ENCODE measurements around the gene TGIF2.
"Not testable (repeated sequence)": the region's sequence is repeated elsewhere in the genome, so short reads cannot be mapped to it uniquely, and the experiment has no call there.

The TGIF2 gene

GRCh38 chr20:36620917-36621316 lies 47.5 kb downstream of the TGIF2 start:
- no peak for DNase-seq (ENCODE audit: low spot score)

GRCh38 chr20:36623444-36623843 lies 50.0 kb downstream of the TGIF2 start:
- no peak for DNase-seq (ENCODE audit: low spot score)

GRCh38 chr20:36624068-36624943 lies 50.9 kb downstream of the TGIF2 start:
- DNase-seq (ENCODE audit: low spot score) = no peak

GRCh38 chr20:36624944-36625324 lies 51.5 kb downstream of the TGIF2 start:
- DNase-seq (ENCODE audit: low spot score) = no peak

GRCh38 chr20:36628076-36628475 lies 54.7 kb downstream of the TGIF2 start:
- no peak for DNase-seq (ENCODE audit: low spot score)

GRCh38 chr20:36629719-36630681 lies 56.6 kb downstream of the TGIF2 start:
- DNase-seq (ENCODE audit: low spot score) = no peak

GRCh38 chr20:36631646-36632045 lies 58.2 kb downstream of the TGIF2 start:
- DNase-seq (ENCODE audit: low spot score) = no peak

GRCh38 chr20:36632147-36632486 lies 58.7 kb downstream of the TGIF2 start:
- no peak for DNase-seq (ENCODE audit: low spot score)

GRCh38 chr20:36632487-36633284 lies 59.3 kb downstream of the TGIF2 start:
- DNase-seq (ENCODE audit: low spot score) = no peak

GRCh38 chr20:36633285-36633772 lies 59.9 kb downstream of the TGIF2 start:
- no peak for DNase-seq (ENCODE audit: low spot score)

GRCh38 chr20:36634342-36634741 lies 60.9 kb downstream of the TGIF2 start:
- no peak for DNase-seq (ENCODE audit: low spot score)

- not testable (repeated sequence) for DNase-seq (ENCODE audit: low spot score)
These were observed 65.5 kb downstream of the TGIF2 start for GRCh38 chr20:36638876-36639400.

- DNase-seq (ENCODE audit: low spot score) = no peak
These were observed 68.1 kb downstream of the TGIF2 start for GRCh38 chr20:36641506-36641843.

GRCh38 chr20:36642136-36642535 lies 68.7 kb downstream of the TGIF2 start:
- DNase-seq (ENCODE audit: low spot score) = no peak
